ENCODE measurements around the gene TTC21B. TPM values are rescaled to one million over a fixed set of nuclear protein-coding genes. Genes with fewer than 3 reads are reported as not detected.

The TTC21B gene
- total RNA-seq, 2 donors from 2014 or later, result 23.7 to 34.1 TPM

GRCh38 chr2:165897726-165898125, 55.9 kb downstream of the TTC21B start:
- H3K9me3 ChIP-seq, result no peaks in the 10 kb centered on the region
- H3K4me1 ChIP-seq (ENCODE audit: control insufficient read depth in 1 of 2, low read depth in 2 of 2), result peaks cover 6 to 8% of the 10 kb centered on the region in 2 donors
- H3K4me3 ChIP-seq, result no peak overlapping the region
- no peaks in the 10 kb centered on the region for H3K27me3 ChIP-seq (replicated peaks; ENCODE audit: insufficient read depth)
- ATAC-seq (ENCODE audit: insufficient number of reproducible peaks, low FRiP score, low read depth) (no peak), DNase-seq (ENCODE audit: low spot score) (no peak)
- no peak for TF ChIP-seq CTCF (IDR thresholded peaks at IDR 0.05)
- H3K27ac ChIP-seq, result no peak overlapping the region
- H3K36me3 ChIP-seq, result peaks cover 18% of the 10 kb centered on the region

GRCh38 chr2:165897074-165897473, 56.5 kb downstream of the TTC21B start:
- no peak for ATAC-seq (ENCODE audit: insufficient number of reproducible peaks, low FRiP score, low read depth)
- Histone ChIP-seq H3K4me1 (ENCODE audit: control insufficient read depth in 1 of 2, low read depth in 2 of 2) (peaks cover 0 to under 1% of the 10 kb centered on the region in 2 donors), H3K27ac (no peak overlapping the region), H3K36me3 (peaks cover 18% of the 10 kb centered on the region), H3K4me3 (no peak overlapping the region), H3K9me3 (no peaks in the 10 kb centered on the region), H3K27me3 (replicated peaks; ENCODE audit: insufficient read depth) (no peaks in the 10 kb centered on the region)
- no peak for TF ChIP-seq CTCF (IDR thresholded peaks at IDR 0.05)
- DNase-seq (ENCODE audit: low spot score), result no peak

DNA sequence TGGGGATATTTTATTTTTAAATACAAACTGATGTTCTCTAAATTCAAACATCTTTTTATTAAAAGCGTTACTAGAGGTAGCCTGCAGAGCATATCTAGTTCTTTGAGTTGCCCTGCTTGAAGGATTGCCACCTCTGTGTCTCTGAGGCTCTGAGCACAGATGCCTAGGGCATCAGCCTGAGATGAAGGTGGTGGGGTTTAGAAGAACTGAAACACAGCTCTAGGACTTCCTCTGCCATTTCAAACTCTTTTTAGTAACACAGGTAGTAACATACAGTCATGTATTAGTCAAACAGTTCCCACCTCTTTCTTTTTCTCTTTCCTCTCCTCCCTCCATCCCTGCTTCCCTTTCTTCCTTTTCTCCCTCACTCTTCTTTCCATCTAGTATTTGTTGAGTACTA, 57.6 kb downstream of the TTC21B start:
- no peaks in the 10 kb centered on the region for H3K9me3 ChIP-seq
- H3K27ac ChIP-seq, result no peak overlapping the region
- peaks cover 18% of the 10 kb centered on the region for H3K36me3 ChIP-seq
- H3K4me3 ChIP-seq, result no peak overlapping the region
- DNase-seq (ENCODE audit: low spot score) (no peak), ATAC-seq (ENCODE audit: insufficient number of reproducible peaks, low FRiP score, low read depth) (no peak)
- TF ChIP-seq CTCF (IDR thresholded peaks at IDR 0.05), result no peak
- H3K27me3 ChIP-seq (replicated peaks; ENCODE audit: insufficient read depth), result no peaks in the 10 kb centered on the region
- H3K4me1 ChIP-seq (ENCODE audit: control insufficient read depth in 1 of 2, low read depth in 2 of 2), result no peaks in the 10 kb centered on the region

- H3K27me3 ChIP-seq (replicated peaks; ENCODE audit: insufficient read depth), result no peaks in the 10 kb centered on the region
- H3K4me3 ChIP-seq, result no peak overlapping the region
- no peak for TF ChIP-seq CTCF (IDR thresholded peaks at IDR 0.05)
- H3K36me3 ChIP-seq, result peaks cover 18% of the 10 kb centered on the region
- H3K4me1 ChIP-seq (ENCODE audit: control insufficient read depth in 1 of 2, low read depth in 2 of 2), result no peaks in the 10 kb centered on the region
- ATAC-seq (ENCODE audit: insufficient number of reproducible peaks, low FRiP score, low read depth) (no peak), DNase-seq (ENCODE audit: low spot score) (no peak)
- no peaks in the 10 kb centered on the region for H3K9me3 ChIP-seq
- no peak overlapping the region for H3K27ac ChIP-seq
Measured at GRCh38 chr2:165893556-165893955, 60.0 kb downstream of the TTC21B start.

DNA sequence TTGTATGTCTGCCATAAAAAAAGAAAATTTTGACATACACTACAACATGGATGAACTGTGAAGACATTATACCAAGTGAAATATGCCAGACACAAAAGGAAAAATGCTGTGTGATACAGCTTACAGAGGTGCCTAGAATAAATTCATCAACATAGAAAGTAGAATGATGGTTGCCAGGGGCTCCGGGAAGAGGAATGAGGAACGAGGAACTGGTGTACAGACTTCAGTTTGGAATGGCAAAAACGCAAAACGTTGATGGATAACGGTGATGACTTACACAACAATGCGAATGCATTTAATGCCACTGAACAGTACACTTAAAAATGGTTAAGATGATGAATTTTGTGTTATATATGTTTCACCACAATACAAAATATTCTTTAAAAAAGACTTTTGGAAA, 61.0 kb downstream of the TTC21B start:
- H3K27ac ChIP-seq, result no peak overlapping the region
- no peak for TF ChIP-seq CTCF (IDR thresholded peaks at IDR 0.05)
- ATAC-seq (ENCODE audit: insufficient number of reproducible peaks, low FRiP score, low read depth) (no peak), DNase-seq (ENCODE audit: low spot score) (no peak)
- H3K27me3 ChIP-seq (replicated peaks; ENCODE audit: insufficient read depth), result no peaks in the 10 kb centered on the region
- H3K9me3 ChIP-seq, result no peaks in the 10 kb centered on the region
- H3K4me3 ChIP-seq, result no peak overlapping the region
- H3K4me1 ChIP-seq (ENCODE audit: control insufficient read depth in 1 of 2, low read depth in 2 of 2), result no peaks in the 10 kb centered on the region
- peaks cover 11% of the 10 kb centered on the region for H3K36me3 ChIP-seq

Measured in thoracic aorta (tissue), 2 donors.